T-cell (primary cell): ENCODE measurements around the gene RFX2. TPM values are rescaled to one million over a fixed set of nuclear protein-coding genes. Genes with fewer than 3 reads are reported as not detected.

ENCODE experiments used
- ATAC-seq, 4 experiments: fragments of 200-7000 bp in 3 of 4; fragments of 150-1000 bp in 1 of 4; cut with Tn5 transposase; replicated peaks in 1 of 4; 1 replicate in 3 of 4; 2 replicates in 1 of 4; pipeline ENCODE4 v1.10.0; 2021; ENCODE audit warnings: moderate library complexity in 3 of 4, mild to moderate bottlenecking in 2 of 4, moderate number of reproducible peaks in 1 of 4
- CTCF ChIA-PET, 2 donors: fragments of 300-600 bp; sonication (Branson Sonifier 250); formaldehyde crosslinking; loops; one replicate each; lab custom pipeline; 2022; ENCODE audit warnings: antibody characterized with exemption in 2 of 2; lab: Charles Lee
- POLR2A ChIA-PET, 2 donors: fragments of 300-600 bp; sonication (Branson Sonifier 250); formaldehyde crosslinking; loops; one replicate each; lab custom pipeline; 2022; ENCODE audit warnings: antibody characterized with exemption in 2 of 2; lab: Charles Lee
- DNase-seq, 35 experiments: peaks; one replicate each; pipeline versions ENCODE4 v3.0.0 to v3.0.0-alpha.2; 2013 to 2023
- H3K27ac ChIP-seq: one replicate; pipeline ENCODE4 v1.5.1; 2013; ENCODE audit warnings: low read length
- H3K27me3 ChIP-seq, 2 experiments: replicated peaks in 1 of 2; 1 replicate in 1 of 2; 2 replicates in 1 of 2; pipeline versions ENCODE4 v1.6.1 to v1.7.0; 2013; ENCODE audit warnings: low read length in 1 of 2, mixed read lengths in 1 of 2; ENCODE audit not compliant: control insufficient read depth in 2 of 2, insufficient read depth in 2 of 2; ENCODE audit errors: extremely low read depth in 1 of 2
- H3K36me3 ChIP-seq, 2 donors: 1 replicate in 1 of 2; 2 replicates in 1 of 2; pipeline versions ENCODE4 v1.6.1 to v1.7.0; 2013; ENCODE audit warnings: low read length in 1 of 2; ENCODE audit not compliant: control insufficient read depth in 2 of 2, insufficient read depth in 1 of 2; ENCODE audit errors: extremely low read depth in 1 of 2
- H3K4me1 ChIP-seq, 2 experiments: 1 replicate in 1 of 2; 2 replicates in 1 of 2; pipeline versions ENCODE4 v1.6.1 to v1.7.0; 2013; ENCODE audit warnings: low read length in 2 of 2, mixed read lengths in 1 of 2; ENCODE audit not compliant: insufficient read depth in 2 of 2, control insufficient read depth in 1 of 2; ENCODE audit errors: extremely low read depth in 1 of 2
- H3K4me3 ChIP-seq, 2 donors: 1 replicate in 1 of 2; 2 replicates in 1 of 2; pipeline versions ENCODE4 v1.5.1 to v1.7.0; 2013; ENCODE audit warnings: mild to moderate bottlenecking in 2 of 2, low read length in 1 of 2, moderate library complexity in 1 of 2; ENCODE audit not compliant: control insufficient read depth in 1 of 2; ENCODE audit errors: extremely low read depth in 1 of 2
- H3K9me3 ChIP-seq: 2 replicates; pipeline ENCODE4 v1.7.0; 2013
- H3K27ac Mint-ChIP-seq, 2 donors: one replicate each; pipeline ENCODE4 v1.8.0; 2020 to 2021; ENCODE audit warnings: mild to moderate bottlenecking in 2 of 2, mixed read lengths in 2 of 2
- H3K27me3 Mint-ChIP-seq, 2 donors: one replicate each; pipeline ENCODE4 v1.8.0; 2021 to 2022; ENCODE audit warnings: mixed read lengths in 2 of 2
- H3K36me3 Mint-ChIP-seq: one replicate; pipeline ENCODE4 v1.8.0; 2021; ENCODE audit warnings: mixed read lengths
- H3K4me1 Mint-ChIP-seq, 3 donors: one replicate each; pipeline ENCODE4 v1.8.0; 2020 to 2022; ENCODE audit warnings: mixed read lengths in 3 of 3, mild to moderate bottlenecking in 1 of 3
- H3K4me3 Mint-ChIP-seq, 3 donors: one replicate each; pipeline ENCODE4 v1.8.0; 2020 to 2022; ENCODE audit warnings: mild to moderate bottlenecking in 3 of 3, mixed read lengths in 3 of 3, moderate library complexity in 3 of 3
- H3K9me3 Mint-ChIP-seq, 3 donors: one replicate each; pipeline ENCODE4 v1.8.0; 2020 to 2022; ENCODE audit warnings: mixed read lengths in 3 of 3
- WGBS: methylation state at CpG from one replicate; pipeline ENCODE4 v1.1.5; 2013; ENCODE audit warnings: missing lambda C conversion rate; ENCODE audit not compliant: insufficient coverage; 5-methylcytosine and 5-hydroxymethylcytosine counted together
- total RNA-seq, 35 experiments: library from RNA in 6 of 35; stranded (reverse) in 6 of 35; fragments of 120-200 nt in 1 of 35; gene quantifications; one replicate each; pipeline versions ENCODE4 v1.2.1 to v1.2.4 and lab custom pipeline; 2013 to 2026

RFX2 gene
- total RNA-seq, 5 donors from 2014 or later (not counting 1 experiment from before 2014, with no cell fraction given), result 4.7 to 11.6 (median 7.8) TPM

DNA sequence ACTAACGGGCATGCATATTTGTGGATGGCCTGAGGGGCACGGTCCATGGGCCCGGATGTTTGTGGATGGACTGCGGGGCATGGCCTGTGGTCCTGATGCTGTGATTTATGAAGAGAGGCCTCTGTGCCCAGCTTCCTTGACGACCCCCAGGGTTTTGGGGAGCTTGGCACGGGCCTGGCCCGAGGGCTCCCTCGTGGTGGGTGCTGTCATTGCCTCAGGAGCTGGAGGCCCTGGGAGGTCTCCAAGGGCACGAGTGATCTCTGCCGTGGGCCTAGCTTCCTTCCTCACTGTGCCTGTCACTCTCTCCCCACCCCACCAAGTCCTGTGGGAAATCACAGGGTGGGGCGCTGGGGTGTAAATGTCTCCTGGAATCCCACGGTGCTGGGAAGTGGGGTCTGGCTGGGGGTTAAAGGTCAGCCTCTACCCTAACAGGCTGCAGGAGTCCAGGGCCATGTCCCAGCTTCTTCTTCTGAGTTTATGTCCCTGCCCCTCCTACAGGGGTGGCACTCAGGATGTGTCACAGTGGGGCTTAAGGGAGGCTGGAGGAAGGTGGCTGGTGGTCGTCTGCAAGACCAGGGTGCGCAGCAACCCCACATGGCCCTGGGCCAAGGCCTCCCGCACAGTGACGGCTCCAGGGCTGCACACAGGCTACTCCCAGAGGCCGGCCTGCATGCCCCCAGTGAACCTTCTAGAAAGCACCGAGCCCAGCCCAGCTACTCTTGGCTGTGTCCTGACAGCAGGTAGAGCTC, 104.8 kb downstream of the RFX2 start:
- Mint-ChIP-seq H3K27ac (no peak overlapping the region), H3K36me3 (peaks cover 16% of the 10 kb centered on the region), H3K27me3 (no peaks in the 10 kb centered on the region), H3K4me3 (no peak overlapping the region), H3K9me3 (no peaks in the 10 kb centered on the region), H3K4me1 (no peaks in the 10 kb centered on the region)
- ATAC-seq, result no peak
- no peak overlapping the region for H3K4me3 ChIP-seq
- no peaks in the 10 kb centered on the region for H3K4me1 ChIP-seq
- POLR2A ChIA-PET, result no interaction called here
- H3K27ac ChIP-seq, result no peak overlapping the region
- H3K36me3 ChIP-seq, result peaks cover 4 to 6% of the 10 kb centered on the region in 2 donors
- no peaks in the 10 kb centered on the region for H3K9me3 ChIP-seq
- CTCF ChIA-PET, result no interaction called here
- no peaks in the 10 kb centered on the region for H3K27me3 ChIP-seq
- DNase-seq, result no peak
- WGBS, result 89% methylated on average over 13 of the region's 18 CpGs

DNA sequence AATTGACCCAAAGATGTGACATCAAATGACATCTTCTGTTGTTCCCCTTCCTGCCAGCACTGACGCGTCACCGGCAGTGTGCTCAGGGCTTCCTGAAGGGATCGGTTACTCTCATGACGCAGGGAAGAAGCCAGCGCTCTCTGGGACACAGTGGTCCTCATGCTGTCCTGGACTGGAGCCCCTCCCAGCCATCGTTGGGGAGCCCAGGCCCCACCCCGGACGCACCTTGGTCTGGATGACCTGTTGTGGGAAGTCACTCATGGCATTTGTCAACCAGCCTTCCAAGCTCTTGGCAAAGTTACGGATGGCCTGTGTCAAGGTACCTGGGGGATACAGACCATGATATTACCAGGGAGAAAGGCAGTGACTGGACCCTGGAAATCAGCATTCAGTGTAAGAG, 106.3 kb downstream of the RFX2 start:
- H3K36me3 ChIP-seq, result peaks cover 4 to 10% of the 10 kb centered on the region in 2 donors
- H3K27ac Mint-ChIP-seq, result no peak overlapping the region
- H3K4me3 Mint-ChIP-seq, result no peak overlapping the region
- H3K9me3 Mint-ChIP-seq, result no peaks in the 10 kb centered on the region
- ATAC-seq (no peak), DNase-seq (no peak)
- POLR2A ChIA-PET, result no interaction called here
- no peak overlapping the region for H3K4me3 ChIP-seq
- H3K4me1 ChIP-seq, result no peaks in the 10 kb centered on the region
- no peaks in the 10 kb centered on the region for H3K9me3 ChIP-seq
- H3K4me1 Mint-ChIP-seq, result no peaks in the 10 kb centered on the region
- CTCF ChIA-PET, result no interaction called here
- WGBS, result 88% methylated on average over 10 of the region's 10 CpGs
- H3K36me3 Mint-ChIP-seq, result peaks cover 18% of the 10 kb centered on the region
- H3K27me3 ChIP-seq, result no peaks in the 10 kb centered on the region
- no peaks in the 10 kb centered on the region for H3K27me3 Mint-ChIP-seq
- no peak overlapping the region for H3K27ac ChIP-seq

DNA sequence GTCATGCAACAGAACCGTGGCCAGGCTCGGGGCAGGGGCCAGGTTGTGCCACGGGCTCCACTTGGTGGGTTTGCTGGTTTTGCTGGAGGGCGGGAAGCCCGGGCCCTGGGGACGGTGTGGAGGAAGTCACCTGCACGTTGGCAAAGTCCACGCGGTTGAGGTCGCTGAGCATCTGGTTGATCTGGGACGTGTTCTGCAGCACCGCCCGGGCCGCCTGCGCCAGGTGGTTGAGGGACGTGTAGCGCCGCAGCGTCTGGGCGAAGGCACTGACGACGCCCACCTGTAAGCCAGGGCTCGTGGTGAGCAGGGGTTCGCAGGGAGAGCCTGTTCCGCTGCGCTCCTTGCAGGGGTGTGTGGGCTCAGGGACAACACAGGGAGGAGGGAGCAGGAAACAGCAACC, 107.7 kb downstream of the RFX2 start:
- Mint-ChIP-seq H3K27ac (no peak overlapping the region), H3K27me3 (no peaks in the 10 kb centered on the region), H3K4me3 (no peak overlapping the region), H3K9me3 (no peaks in the 10 kb centered on the region), H3K4me1 (no peaks in the 10 kb centered on the region), H3K36me3 (peaks cover 17% of the 10 kb centered on the region)
- no peaks in the 10 kb centered on the region for H3K4me1 ChIP-seq
- ATAC-seq (no peak), DNase-seq (no peak)
- no peak overlapping the region for H3K4me3 ChIP-seq
- 95% methylated on average over 25 of the region's 26 CpGs for WGBS
- no peak overlapping the region for H3K27ac ChIP-seq
- H3K36me3 ChIP-seq, result peaks cover 4 to 10% of the 10 kb centered on the region in 2 donors
- H3K27me3 ChIP-seq, result no peaks in the 10 kb centered on the region
- no peaks in the 10 kb centered on the region for H3K9me3 ChIP-seq
- POLR2A ChIA-PET, result interaction anchor here in 1 of 2 donors (0.6 kb wide), 1 partner anchor 226 kb away, joined by 8 read pairs; no protein-coding TSS in a partner anchor
- CTCF ChIA-PET, result no interaction called here

DNA sequence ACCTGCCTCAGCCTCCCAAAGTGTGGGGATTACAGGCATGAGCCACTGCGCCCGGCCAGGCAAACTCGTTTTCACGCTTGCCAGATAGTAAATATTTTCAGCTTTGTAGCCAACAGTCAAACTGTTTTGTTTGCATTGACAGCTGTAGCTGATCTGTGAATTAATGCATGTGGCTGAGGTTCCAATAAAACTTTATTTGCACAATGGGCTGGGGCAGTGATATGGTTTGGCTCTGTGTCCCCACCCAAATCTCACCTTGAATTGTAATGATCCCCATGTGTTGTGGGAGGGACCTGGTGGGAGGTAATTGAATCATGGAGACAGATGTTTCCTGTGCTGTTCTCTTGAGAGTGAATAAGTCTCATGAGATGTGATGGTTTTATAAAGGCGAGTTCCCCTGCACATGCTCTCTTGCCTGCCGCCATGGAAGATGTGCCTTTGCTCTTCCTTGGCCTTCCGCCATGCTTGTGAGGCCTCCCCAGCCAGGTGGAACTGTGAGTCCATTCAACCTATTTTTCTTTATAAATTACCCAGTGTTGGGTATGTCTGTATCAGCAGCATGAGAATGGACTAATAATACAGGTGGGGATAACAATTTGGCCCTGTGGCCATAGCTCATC, 110.0 kb downstream of the RFX2 start:
- H3K4me1 ChIP-seq, result no peaks in the 10 kb centered on the region
- no peaks in the 10 kb centered on the region for H3K4me1 Mint-ChIP-seq
- H3K27ac Mint-ChIP-seq, result no peak overlapping the region
- no peaks in the 10 kb centered on the region for H3K9me3 Mint-ChIP-seq
- ChIA-PET POLR2A (no interaction called here), CTCF (no interaction called here)
- no peak for ATAC-seq
- WGBS, result 90% methylated on average over 2 of the region's 7 CpGs
- no peak for DNase-seq
- peaks cover 4 to 7% of the 10 kb centered on the region in 2 donors for H3K36me3 ChIP-seq
- no peaks in the 10 kb centered on the region for H3K9me3 ChIP-seq
- H3K27me3 ChIP-seq, result no peaks in the 10 kb centered on the region
- H3K27ac ChIP-seq, result no peak overlapping the region
- no peak overlapping the region for H3K4me3 ChIP-seq
- peaks cover 13% of the 10 kb centered on the region for H3K36me3 Mint-ChIP-seq
- H3K27me3 Mint-ChIP-seq, result no peaks in the 10 kb centered on the region
- H3K4me3 Mint-ChIP-seq, result no peak overlapping the region

DNA sequence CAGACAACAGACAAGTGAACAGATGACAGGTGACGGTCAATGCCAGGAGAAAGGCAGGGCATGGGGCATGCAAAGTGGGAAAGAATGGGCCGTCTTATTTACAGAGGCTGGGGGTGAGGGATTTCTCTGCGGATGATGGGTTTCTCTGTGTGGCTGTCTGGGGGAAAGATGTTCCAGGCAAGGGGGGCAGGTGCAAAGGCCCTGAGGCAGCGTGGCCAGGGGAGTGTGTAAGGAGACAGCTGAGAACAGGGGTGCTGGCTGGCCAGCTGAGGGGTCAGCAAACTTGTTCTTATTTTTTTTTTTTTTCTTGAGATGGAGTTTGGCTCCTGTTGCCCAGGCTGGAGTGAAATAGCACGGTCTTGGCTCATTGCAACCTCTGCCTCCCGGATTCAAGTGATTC, 110.6 kb downstream of the RFX2 start:
- Histone ChIP-seq H3K9me3 (no peaks in the 10 kb centered on the region), H3K27ac (no peak overlapping the region), H3K27me3 (no peaks in the 10 kb centered on the region), H3K4me3 (no peak overlapping the region), H3K36me3 (peaks cover 4 to 10% of the 10 kb centered on the region in 2 donors), H3K4me1 (no peaks in the 10 kb centered on the region)
- no peak for ATAC-seq
- no peaks in the 10 kb centered on the region for H3K27me3 Mint-ChIP-seq
- 91% methylated on average over 5 of the region's 6 CpGs for WGBS
- no peak for DNase-seq
- H3K9me3 Mint-ChIP-seq, result no peaks in the 10 kb centered on the region
- no peak overlapping the region for H3K27ac Mint-ChIP-seq
- H3K4me1 Mint-ChIP-seq, result no peaks in the 10 kb centered on the region
- H3K4me3 Mint-ChIP-seq, result no peak overlapping the region
- peaks cover 13% of the 10 kb centered on the region for H3K36me3 Mint-ChIP-seq
- ChIA-PET POLR2A (no interaction called here), CTCF (no interaction called here)

DNA sequence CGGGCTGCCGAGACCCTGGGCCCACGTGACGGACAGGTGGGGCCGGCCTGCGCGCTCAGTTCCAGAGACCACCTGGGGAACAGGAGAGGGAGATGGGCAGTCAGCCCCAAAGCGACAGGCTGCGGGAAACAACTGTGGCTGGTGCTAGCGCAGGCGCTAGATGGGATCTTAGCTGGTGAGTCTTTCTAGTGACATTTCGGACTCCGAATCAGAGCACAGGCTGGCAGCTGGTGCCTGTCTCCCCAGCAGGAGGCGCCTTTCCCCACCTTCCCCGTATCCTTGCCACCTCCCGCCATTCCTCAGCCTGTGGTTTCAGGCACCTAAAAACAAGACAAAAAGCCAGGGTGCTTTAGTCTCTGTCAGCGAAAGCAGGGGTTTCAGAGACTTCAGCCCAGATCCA, 112.9 kb downstream of the RFX2 start:
- CTCF ChIA-PET, result interaction anchor here in 1 of 2 donors (0.6 kb wide), 1 partner anchor 456 kb away, joined by 3 read pairs; no protein-coding TSS in a partner anchor
- no peaks in the 10 kb centered on the region for H3K27me3 ChIP-seq
- Mint-ChIP-seq H3K4me1 (no peaks in the 10 kb centered on the region), H3K27ac (no peak overlapping the region), H3K9me3 (no peaks in the 10 kb centered on the region), H3K27me3 (no peaks in the 10 kb centered on the region), H3K4me3 (no peak overlapping the region), H3K36me3 (peaks cover 13% of the 10 kb centered on the region)
- no peaks in the 10 kb centered on the region for H3K4me1 ChIP-seq
- H3K9me3 ChIP-seq, result no peaks in the 10 kb centered on the region
- POLR2A ChIA-PET, result no interaction called here
- H3K27ac ChIP-seq, result no peak overlapping the region
- WGBS, result 94% methylated on average over 14 of the region's 17 CpGs
- ATAC-seq (no peak), DNase-seq (no peak)
- no peak overlapping the region for H3K4me3 ChIP-seq
- H3K36me3 ChIP-seq, result peaks cover under 1 to 7% of the 10 kb centered on the region in 2 donors
